Gastroesophageal sphincter (tissue), 3 donors: ENCODE results near the gene SERPINE2.

Experiments
- EP300 ChIP-seq: sonication (generic); formaldehyde crosslinking; IDR thresholded peaks from one replicate; pipeline ENCODE4 v1.6.1; 2017; ENCODE audit warnings: antibody characterized with exemption, mild to moderate bottlenecking
- TF ChIP-seq, protein P1 (sequence below), 4 experiments: fragments of 200-600 bp in 2 of 4; fragments of 450-650 bp in 2 of 4; sonication (generic) in 1 of 4; IDR thresholded peaks; one replicate each; pipeline ENCODE4 v1.5.1; 2017 to 2019; ENCODE audit warnings: antibody characterized with exemption in 4 of 4, mild to moderate bottlenecking in 2 of 4, moderate library complexity in 2 of 4

DNA sequence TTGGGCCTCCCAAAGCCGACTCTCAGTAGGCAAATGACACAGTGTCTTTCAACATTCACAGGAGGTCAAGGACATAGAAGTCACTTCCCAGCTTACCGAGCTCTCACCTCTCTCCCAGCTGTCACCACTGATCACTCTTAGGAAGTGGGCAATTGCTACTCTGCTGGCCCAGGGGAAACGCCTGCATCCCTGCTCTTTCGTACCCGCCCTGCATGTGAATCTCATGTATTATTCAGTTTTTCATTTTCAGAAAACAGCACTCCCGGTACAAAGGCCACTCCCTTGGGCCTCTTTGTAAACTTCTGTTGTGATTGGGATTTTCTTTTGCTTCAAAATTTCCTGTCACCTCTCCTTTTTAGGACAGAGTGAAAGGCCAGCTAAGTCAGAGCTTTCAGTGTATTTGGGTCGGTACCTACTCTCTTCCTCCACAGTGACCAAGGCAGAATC is 66.4 kb downstream of the SERPINE2 start:
- TF ChIP-seq, protein P1, sequence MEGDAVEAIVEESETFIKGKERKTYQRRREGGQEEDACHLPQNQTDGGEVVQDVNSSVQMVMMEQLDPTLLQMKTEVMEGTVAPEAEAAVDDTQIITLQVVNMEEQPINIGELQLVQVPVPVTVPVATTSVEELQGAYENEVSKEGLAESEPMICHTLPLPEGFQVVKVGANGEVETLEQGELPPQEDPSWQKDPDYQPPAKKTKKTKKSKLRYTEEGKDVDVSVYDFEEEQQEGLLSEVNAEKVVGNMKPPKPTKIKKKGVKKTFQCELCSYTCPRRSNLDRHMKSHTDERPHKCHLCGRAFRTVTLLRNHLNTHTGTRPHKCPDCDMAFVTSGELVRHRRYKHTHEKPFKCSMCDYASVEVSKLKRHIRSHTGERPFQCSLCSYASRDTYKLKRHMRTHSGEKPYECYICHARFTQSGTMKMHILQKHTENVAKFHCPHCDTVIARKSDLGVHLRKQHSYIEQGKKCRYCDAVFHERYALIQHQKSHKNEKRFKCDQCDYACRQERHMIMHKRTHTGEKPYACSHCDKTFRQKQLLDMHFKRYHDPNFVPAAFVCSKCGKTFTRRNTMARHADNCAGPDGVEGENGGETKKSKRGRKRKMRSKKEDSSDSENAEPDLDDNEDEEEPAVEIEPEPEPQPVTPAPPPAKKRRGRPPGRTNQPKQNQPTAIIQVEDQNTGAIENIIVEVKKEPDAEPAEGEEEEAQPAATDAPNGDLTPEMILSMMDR (IDR thresholded peaks at IDR 0.05): no peak
- TF ChIP-seq EP300: no peak
